ENCODE results near the gene RPL10A. TPM values are rescaled to one million over a fixed set of nuclear protein-coding genes. Genes with fewer than 3 reads are reported as not detected.

Gene RPL10A
- total RNA-seq, 2 donors from 2014 or later = 585 to 636 TPM

GRCh38 chr6:35519313-35520015 lies 51.3 kb downstream of the RPL10A start:
- no peaks in the 10 kb centered on the region for H3K27me3 ChIP-seq (replicated peaks; ENCODE audit: insufficient read depth)
- no peaks in the 10 kb centered on the region for H3K9me3 ChIP-seq
- H3K4me3 ChIP-seq = no peak overlapping the region
- no peak for DNase-seq (ENCODE audit: low spot score)
- no peak for TF ChIP-seq CTCF (IDR thresholded peaks at IDR 0.05)
- H3K27ac ChIP-seq = no peak overlapping the region
- no peak for ATAC-seq (ENCODE audit: insufficient number of reproducible peaks, low FRiP score, low read depth)
- peaks cover 0 to 4% of the 10 kb centered on the region in 2 donors for H3K4me1 ChIP-seq (ENCODE audit: control insufficient read depth in 1 of 2, low read depth in 2 of 2)
- no peaks in the 10 kb centered on the region for H3K36me3 ChIP-seq

Other genes with a start within 250 kb of the RPL10A start
- 10 to 100 TPM; 46.8 to 47.0 TPM for gene ZNF76, start 208.7 kb upstream of the RPL10A start, total RNA-seq
- gene DEF6, start 170.6 kb upstream of the RPL10A start, total RNA-seq = 1 to 10 TPM; 7.6 to 9.1 TPM
- 10 to 100 TPM; 15.8 to 38.4 TPM for gene PPARD, start 125.8 kb upstream of the RPL10A start, total RNA-seq
- gene FANCE, start 16.1 kb upstream of the RPL10A start, total RNA-seq = 1 to 10 TPM; 3.1 to 6.2 TPM
- 10 to 100 TPM; 50.8 to 68.3 TPM for gene TEAD3, start 28.7 kb downstream of the RPL10A start, total RNA-seq
- not detected for gene TULP1, start 44.5 kb downstream of the RPL10A start, total RNA-seq
- 100 to 1,000 TPM; 156 to 271 TPM for gene FKBP5, start 220.5 kb downstream of the RPL10A start, total RNA-seq

Data from thoracic aorta (tissue), 2 donors.